ENCODE measurements around the gene MYH7B.

MYH7B gene

DNA sequence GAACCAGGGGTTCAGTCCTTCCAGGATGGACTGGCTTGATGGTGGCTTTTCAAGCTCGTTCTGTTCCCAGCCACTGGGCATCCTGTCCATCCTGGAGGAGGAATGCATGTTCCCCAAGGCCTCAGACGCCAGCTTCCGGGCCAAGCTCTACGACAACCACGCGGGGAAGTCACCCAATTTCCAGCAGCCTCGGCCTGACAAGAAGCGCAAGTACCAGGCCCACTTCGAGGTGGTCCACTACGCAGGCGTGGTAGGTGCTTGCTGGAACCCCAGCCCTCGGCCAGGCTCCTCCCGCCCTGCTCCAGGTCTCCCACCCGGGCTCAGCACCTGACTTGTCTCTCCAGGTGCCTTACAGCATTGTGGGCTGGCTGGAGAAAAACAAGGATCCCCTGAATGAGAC is 34.0 kb downstream of the MYH7B start:
- no peak for DNase-seq
- Mint-ChIP-seq H3K36me3 (ENCODE audit: low read depth) (peaks cover 9% of the 10 kb centered on the region), H3K9me3 (no peaks in the 10 kb centered on the region), H3K27me3 (ENCODE audit: low read depth, poor library complexity) (peaks cover 18% of the 10 kb centered on the region), H3K27ac (peak overlapping the region; percentile 57), H3K4me3 (no peak overlapping the region), H3K4me1 (peaks cover 24% of the 10 kb centered on the region)
- TF ChIP-seq, protein P1, sequence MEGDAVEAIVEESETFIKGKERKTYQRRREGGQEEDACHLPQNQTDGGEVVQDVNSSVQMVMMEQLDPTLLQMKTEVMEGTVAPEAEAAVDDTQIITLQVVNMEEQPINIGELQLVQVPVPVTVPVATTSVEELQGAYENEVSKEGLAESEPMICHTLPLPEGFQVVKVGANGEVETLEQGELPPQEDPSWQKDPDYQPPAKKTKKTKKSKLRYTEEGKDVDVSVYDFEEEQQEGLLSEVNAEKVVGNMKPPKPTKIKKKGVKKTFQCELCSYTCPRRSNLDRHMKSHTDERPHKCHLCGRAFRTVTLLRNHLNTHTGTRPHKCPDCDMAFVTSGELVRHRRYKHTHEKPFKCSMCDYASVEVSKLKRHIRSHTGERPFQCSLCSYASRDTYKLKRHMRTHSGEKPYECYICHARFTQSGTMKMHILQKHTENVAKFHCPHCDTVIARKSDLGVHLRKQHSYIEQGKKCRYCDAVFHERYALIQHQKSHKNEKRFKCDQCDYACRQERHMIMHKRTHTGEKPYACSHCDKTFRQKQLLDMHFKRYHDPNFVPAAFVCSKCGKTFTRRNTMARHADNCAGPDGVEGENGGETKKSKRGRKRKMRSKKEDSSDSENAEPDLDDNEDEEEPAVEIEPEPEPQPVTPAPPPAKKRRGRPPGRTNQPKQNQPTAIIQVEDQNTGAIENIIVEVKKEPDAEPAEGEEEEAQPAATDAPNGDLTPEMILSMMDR (IDR thresholded peaks at IDR 0.05) = no peak

DNA sequence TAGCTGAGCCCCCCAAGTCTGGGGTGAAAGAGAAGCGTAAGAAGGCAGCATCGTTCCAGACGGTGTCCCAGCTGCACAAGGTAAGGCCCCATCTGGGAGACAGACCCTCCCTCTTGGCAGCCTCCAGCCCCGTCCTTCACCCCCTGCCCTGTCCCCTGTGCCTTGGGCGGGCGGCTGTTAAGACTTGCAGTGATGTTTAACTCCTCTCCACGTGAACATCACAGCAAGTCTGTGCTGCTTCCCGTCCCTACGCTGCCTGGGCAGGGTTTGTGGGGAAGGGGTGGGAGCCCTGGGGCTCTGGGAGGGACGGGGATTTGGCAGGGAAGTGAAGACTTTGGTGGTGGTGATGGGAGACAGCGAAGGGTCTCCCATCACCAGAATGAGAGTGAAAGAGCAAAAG is 34.6 kb downstream of the MYH7B start:
- TF ChIP-seq, protein P1 (IDR thresholded peaks at IDR 0.05) = no peak
- H3K27ac Mint-ChIP-seq = peak overlapping the region; percentile 57
- peaks cover 20% of the 10 kb centered on the region for H3K4me1 Mint-ChIP-seq
- DNase-seq = no peak
- peaks cover 11% of the 10 kb centered on the region for H3K36me3 Mint-ChIP-seq (ENCODE audit: low read depth)
- no peak overlapping the region for H3K4me3 Mint-ChIP-seq
- H3K27me3 Mint-ChIP-seq (ENCODE audit: low read depth, poor library complexity) = peaks cover 14% of the 10 kb centered on the region
- no peaks in the 10 kb centered on the region for H3K9me3 Mint-ChIP-seq

DNA sequence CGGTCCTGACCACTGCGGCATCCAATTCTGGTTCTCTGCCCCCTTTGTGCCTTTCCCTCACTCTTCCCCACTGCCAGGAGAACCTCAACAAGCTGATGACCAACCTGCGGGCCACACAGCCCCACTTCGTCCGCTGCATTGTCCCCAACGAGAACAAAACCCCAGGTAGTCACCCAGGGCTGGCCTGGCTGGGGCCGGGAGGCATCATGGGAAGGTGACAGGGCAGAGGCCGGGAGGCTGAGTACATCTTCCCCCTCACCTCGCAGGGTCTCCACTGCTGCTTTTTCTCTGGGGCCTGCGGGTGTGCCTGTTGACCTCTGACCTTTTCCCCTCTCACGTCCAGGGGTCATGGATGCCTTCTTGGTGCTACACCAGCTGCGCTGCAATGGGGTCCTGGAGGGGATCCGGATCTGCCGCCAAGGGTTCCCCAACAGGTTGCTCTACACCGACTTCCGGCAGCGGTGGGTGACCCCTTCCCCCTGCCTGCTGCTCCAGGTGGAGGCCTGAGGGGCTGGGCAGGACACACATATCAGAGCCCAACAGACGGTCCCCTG is 35.1 kb downstream of the MYH7B start:
- no peak for DNase-seq
- Mint-ChIP-seq H3K27me3 (ENCODE audit: low read depth, poor library complexity) (peaks cover 9% of the 10 kb centered on the region), H3K4me3 (no peak overlapping the region), H3K27ac (no peak overlapping the region), H3K9me3 (no peaks in the 10 kb centered on the region), H3K36me3 (ENCODE audit: low read depth) (peaks cover 13% of the 10 kb centered on the region), H3K4me1 (peaks cover 15% of the 10 kb centered on the region)
- TF ChIP-seq, protein P1 (IDR thresholded peaks at IDR 0.05) = no peak

DNA sequence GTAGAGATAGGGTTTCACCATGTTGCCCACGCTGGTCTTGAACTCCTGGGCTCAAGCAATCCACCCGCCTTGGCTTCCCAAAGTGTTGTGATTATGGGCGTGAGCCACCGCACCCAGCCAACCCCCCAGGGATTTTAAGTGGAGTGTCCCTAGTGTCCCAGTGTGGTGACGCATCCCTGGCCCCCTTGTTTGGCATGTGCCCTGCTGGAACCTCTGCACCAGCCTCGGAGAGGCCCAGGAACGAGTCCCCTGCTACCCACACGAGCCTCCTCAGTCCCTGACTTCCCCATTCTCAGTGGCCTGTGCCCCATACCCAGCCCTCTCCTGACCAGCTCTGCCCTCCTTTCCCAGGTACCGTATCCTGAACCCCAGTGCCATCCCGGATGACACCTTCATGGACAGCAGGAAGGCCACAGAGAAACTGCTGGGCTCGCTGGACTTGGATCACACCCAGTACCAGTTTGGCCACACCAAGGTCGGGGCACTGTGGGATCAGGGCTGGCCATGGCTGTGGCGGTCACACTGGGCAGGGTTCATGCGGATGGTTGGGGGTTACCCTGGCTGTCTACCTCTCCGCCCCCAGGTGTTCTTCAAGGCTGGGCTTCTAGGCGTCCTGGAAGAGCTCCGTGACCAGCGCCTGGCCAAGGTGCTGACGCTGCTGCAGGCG is 37.2 kb downstream of the MYH7B start:
- TF ChIP-seq, protein P1 (IDR thresholded peaks at IDR 0.05) = no peak
- DNase-seq = no peak
- Mint-ChIP-seq H3K4me3 (no peak overlapping the region), H3K36me3 (ENCODE audit: low read depth) (peaks cover 24% of the 10 kb centered on the region), H3K27ac (no peak overlapping the region), H3K4me1 (peaks cover 7% of the 10 kb centered on the region), H3K9me3 (no peaks in the 10 kb centered on the region), H3K27me3 (ENCODE audit: low read depth, poor library complexity) (peaks cover 9% of the 10 kb centered on the region)

DNA sequence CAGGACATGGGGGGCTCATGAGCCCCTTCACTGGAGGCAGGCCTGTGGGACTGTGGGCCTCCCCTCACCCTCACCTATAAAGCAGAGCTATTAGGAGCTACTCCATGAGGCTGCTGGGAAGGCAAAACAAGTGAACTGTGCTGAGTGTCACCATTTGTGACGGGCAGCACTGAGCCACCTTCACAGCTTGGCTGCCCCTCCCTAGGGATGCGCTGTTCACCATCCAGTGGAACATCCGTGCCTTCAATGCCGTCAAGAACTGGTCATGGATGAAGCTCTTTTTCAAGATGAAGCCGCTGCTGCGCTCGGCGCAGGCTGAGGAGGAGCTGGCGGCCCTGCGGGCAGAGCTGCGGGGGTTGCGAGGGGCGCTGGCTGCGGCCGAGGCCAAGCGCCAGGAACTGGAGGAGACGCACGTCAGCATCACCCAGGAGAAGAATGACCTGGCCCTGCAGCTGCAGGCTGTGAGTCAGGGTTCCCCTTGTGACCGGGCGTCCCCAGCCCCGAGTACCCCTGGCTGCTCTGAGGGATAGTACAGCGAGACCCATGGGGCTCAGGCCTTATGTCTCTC is 38.4 kb downstream of the MYH7B start:
- peaks cover 30% of the 10 kb centered on the region for H3K36me3 Mint-ChIP-seq (ENCODE audit: low read depth)
- H3K27ac Mint-ChIP-seq = no peak overlapping the region
- no peaks in the 10 kb centered on the region for H3K9me3 Mint-ChIP-seq
- peaks cover 7% of the 10 kb centered on the region for H3K4me1 Mint-ChIP-seq
- TF ChIP-seq, protein P1 (IDR thresholded peaks at IDR 0.05) = no peak
- DNase-seq = no peak
- H3K27me3 Mint-ChIP-seq (ENCODE audit: low read depth, poor library complexity) = peaks cover 3% of the 10 kb centered on the region
- H3K4me3 Mint-ChIP-seq = no peak overlapping the region
